SK-N-SH treated with all-trans-retinoic acid at 6 μM for 48 hours (cell line): ENCODE results near the gene CENPF.

Source experiments
- ATAC-seq: fragments of 200-7000 bp; cut with Tn5 transposase; 3 replicates; pipeline ENCODE4 v1.9.1; 2020; ENCODE audit warnings: mild to moderate bottlenecking, moderate library complexity
- ARNTL ChIP-seq: fragments of 450-650 bp; formaldehyde crosslinking; IDR thresholded peaks from 2 replicates; pipeline ENCODE4 v1.5.0; 2020; ENCODE audit warnings: low read depth, mild to moderate bottlenecking, moderate library complexity, borderline replicate concordance
- BACH2 ChIP-seq: fragments of 250-450 bp; sonication (Bioruptor Pico); IDR thresholded peaks from 2 replicates; pipeline ENCODE4 v1.9.0; 2021; ENCODE audit warnings: mild to moderate bottlenecking, borderline replicate concordance
- CSDC2 ChIP-seq: fragments of 250-450 bp; sonication (Bioruptor Pico); IDR thresholded peaks from 2 replicates; pipeline ENCODE4 v1.5.0; 2020; ENCODE audit warnings: mild to moderate bottlenecking, moderate library complexity
- ESRRG ChIP-seq: fragments of 250-450 bp; sonication (Bioruptor Pico); IDR thresholded peaks from 2 replicates; pipeline ENCODE4 v1.6.1; 2021; ENCODE audit warnings: mild to moderate bottlenecking
- GLIS3 ChIP-seq: fragments of 250-450 bp; sonication (Bioruptor Pico); IDR thresholded peaks from 2 replicates; pipeline ENCODE4 v1.5.0; 2020; ENCODE audit warnings: mild to moderate bottlenecking, moderate library complexity
- ISL1 ChIP-seq: fragments of 250-450 bp; sonication (Bioruptor Pico); IDR thresholded peaks from 2 replicates; pipeline ENCODE4 v2.1.2; 2022; ENCODE audit warnings: mild to moderate bottlenecking, moderate library complexity
- OSR1 ChIP-seq: fragments of 250-450 bp; sonication (Bioruptor Pico); IDR thresholded peaks from 2 replicates; pipeline ENCODE4 v1.8.0; 2022; ENCODE audit warnings: moderate library complexity, mild to moderate bottlenecking, inconsistent platforms
- PPARA ChIP-seq: fragments of 250-450 bp; sonication (Bioruptor Pico); IDR thresholded peaks from 2 replicates; pipeline ENCODE4 v1.5.0; 2020; ENCODE audit warnings: mild to moderate bottlenecking, borderline replicate concordance
- RARB ChIP-seq: fragments of 250-450 bp; sonication (Bioruptor Pico); IDR thresholded peaks from 2 replicates; pipeline ENCODE4 v1.8.0; 2021; ENCODE audit warnings: mild to moderate bottlenecking, moderate library complexity
- TCF4 ChIP-seq: fragments of 250-450 bp; sonication (Bioruptor Pico); IDR thresholded peaks from 2 replicates; pipeline ENCODE4 v1.8.0; 2021; ENCODE audit warnings: mild to moderate bottlenecking, moderate library complexity, borderline replicate concordance
- TOX ChIP-seq: fragments of 250-450 bp; sonication (Bioruptor Pico); IDR thresholded peaks from 2 replicates; pipeline ENCODE4 v1.8.0; 2021; ENCODE audit warnings: mild to moderate bottlenecking, moderate library complexity, borderline replicate concordance
- ZC3H10 ChIP-seq: fragments of 250-450 bp; sonication (Bioruptor Pico); IDR thresholded peaks from 2 replicates; pipeline ENCODE4 v1.5.1; 2021; ENCODE audit warnings: mild to moderate bottlenecking, moderate library complexity
- ZFP3 ChIP-seq: fragments of 250-450 bp; sonication (Bioruptor Pico); IDR thresholded peaks from 2 replicates; pipeline ENCODE4 v1.5.0; 2020; ENCODE audit warnings: mild to moderate bottlenecking, moderate library complexity
- ZFP30 ChIP-seq: fragments of 450-650 bp; formaldehyde crosslinking; IDR thresholded peaks from 2 replicates; pipeline ENCODE4 v1.5.0; 2022; ENCODE audit warnings: mild to moderate bottlenecking, moderate library complexity
- ZNF565 ChIP-seq: fragments of 450-650 bp; formaldehyde crosslinking; conservative IDR thresholded peaks from 2 replicates; pipeline ENCODE4 v1.5.0; 2020; ENCODE audit warnings: low read depth, mild to moderate bottlenecking, moderate library complexity
- ZNF70 ChIP-seq: fragments of 450-650 bp; formaldehyde crosslinking; IDR thresholded peaks from 2 replicates; pipeline ENCODE4 v1.5.0; 2020; ENCODE audit warnings: mild to moderate bottlenecking, moderate library complexity
- ZNF8 ChIP-seq: fragments of 450-650 bp; formaldehyde crosslinking; IDR thresholded peaks from 2 replicates; pipeline ENCODE4 v1.5.0; 2020; ENCODE audit warnings: mild to moderate bottlenecking, moderate library complexity
- TF ChIP-seq, protein P1 (sequence below): fragments of 250-450 bp; sonication (Bioruptor Pico); IDR thresholded peaks from 2 replicates; pipeline ENCODE4 v1.5.1; 2021; ENCODE audit warnings: mild to moderate bottlenecking, moderate library complexity
- TF ChIP-seq, protein P2 (sequence below): fragments of 250-450 bp; sonication (Bioruptor Pico); IDR thresholded peaks from 2 replicates; pipeline ENCODE4 v1.5.1; 2020; ENCODE audit warnings: low read depth, mild to moderate bottlenecking, moderate library complexity
- TF ChIP-seq, protein P3 (sequence below): fragments of 250-450 bp; sonication (Bioruptor Pico); IDR thresholded peaks from 2 replicates; pipeline ENCODE4 v1.8.0; 2021; ENCODE audit warnings: low read depth, mild to moderate bottlenecking, moderate library complexity, borderline replicate concordance
- TF ChIP-seq, protein P4 (sequence below): fragments of 250-450 bp; sonication (Bioruptor Pico); IDR thresholded peaks from 2 replicates; pipeline ENCODE4 v1.5.0; 2020; ENCODE audit warnings: mild to moderate bottlenecking, moderate library complexity
- TF ChIP-seq, protein P5 (sequence below): fragments of 250-450 bp; sonication (Bioruptor Pico); IDR thresholded peaks from 2 replicates; pipeline ENCODE4 v1.8.0; 2020; ENCODE audit warnings: mild to moderate bottlenecking, moderate library complexity, borderline replicate concordance

CENPF gene

DNA sequence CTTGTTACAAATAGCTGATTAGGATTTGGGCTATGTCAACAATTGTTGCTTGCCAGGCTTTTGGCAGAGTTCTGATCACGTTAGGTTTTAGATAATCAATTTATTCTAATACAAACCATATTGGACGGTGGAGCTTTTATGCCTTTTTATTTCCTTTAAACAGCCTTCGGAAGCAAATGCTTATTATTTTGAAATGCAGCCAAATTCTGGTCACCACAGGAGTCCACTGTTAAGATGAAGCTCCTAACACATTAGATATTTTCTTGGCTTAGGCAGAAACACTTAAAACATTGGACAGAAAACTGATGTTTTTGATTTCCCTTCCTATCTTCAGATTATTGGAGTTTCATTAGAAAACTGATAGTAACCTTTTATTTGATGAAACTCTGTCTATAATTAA lies 82.9 kb downstream of the CENPF start (continued):
- no peak for TF ChIP-seq ESRRG (CRISPR knock-in tag)
- no peak for TF ChIP-seq ZNF8 (CRISPR knock-in tag)
- TF ChIP-seq, protein P1, sequence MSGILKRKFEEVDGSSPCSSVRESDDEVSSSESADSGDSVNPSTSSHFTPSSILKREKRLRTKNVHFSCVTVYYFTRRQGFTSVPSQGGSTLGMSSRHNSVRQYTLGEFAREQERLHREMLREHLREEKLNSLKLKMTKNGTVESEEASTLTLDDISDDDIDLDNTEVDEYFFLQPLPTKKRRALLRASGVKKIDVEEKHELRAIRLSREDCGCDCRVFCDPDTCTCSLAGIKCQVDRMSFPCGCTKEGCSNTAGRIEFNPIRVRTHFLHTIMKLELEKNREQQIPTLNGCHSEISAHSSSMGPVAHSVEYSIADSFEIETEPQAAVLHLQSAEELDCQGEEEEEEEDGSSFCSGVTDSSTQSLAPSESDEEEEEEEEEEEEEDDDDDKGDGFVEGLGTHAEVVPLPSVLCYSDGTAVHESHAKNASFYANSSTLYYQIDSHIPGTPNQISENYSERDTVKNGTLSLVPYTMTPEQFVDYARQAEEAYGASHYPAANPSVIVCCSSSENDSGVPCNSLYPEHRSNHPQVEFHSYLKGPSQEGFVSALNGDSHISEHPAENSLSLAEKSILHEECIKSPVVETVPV, result no peak

DNA sequence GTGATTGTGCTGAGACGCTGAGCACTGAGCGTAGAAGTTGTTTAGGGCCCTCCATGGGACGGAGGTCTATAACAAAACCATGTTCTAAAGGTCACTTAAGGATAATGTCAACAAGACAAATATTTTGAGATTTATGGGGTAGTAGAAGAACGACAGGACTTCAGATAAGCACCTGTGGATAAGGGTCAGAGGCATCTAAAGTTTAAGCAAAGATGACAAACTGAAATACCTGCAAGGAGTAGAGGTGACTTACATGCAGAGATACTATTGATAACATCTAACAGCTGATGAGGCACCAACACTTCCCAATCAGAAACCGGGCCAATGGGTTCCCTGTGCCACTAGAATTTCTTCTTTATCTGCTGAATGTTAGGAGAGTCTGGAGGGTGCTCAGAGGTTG lies 83.5 kb downstream of the CENPF start:
- ATAC-seq, result no peak
- no peak for TF ChIP-seq OSR1 (CRISPR knock-in tag)
- no peak for TF ChIP-seq ARNTL (CRISPR knock-in tag)
- TF ChIP-seq CSDC2 (CRISPR knock-in tag), result no peak
- TF ChIP-seq ZNF565 (CRISPR knock-in tag), result no peak
- no peak for TF ChIP-seq ISL1 (CRISPR knock-in tag)
- TF ChIP-seq TOX (CRISPR knock-in tag), result no peak
- TF ChIP-seq, protein P1, result no peak
- no peak for TF ChIP-seq RARB
- TF ChIP-seq, protein P2, sequence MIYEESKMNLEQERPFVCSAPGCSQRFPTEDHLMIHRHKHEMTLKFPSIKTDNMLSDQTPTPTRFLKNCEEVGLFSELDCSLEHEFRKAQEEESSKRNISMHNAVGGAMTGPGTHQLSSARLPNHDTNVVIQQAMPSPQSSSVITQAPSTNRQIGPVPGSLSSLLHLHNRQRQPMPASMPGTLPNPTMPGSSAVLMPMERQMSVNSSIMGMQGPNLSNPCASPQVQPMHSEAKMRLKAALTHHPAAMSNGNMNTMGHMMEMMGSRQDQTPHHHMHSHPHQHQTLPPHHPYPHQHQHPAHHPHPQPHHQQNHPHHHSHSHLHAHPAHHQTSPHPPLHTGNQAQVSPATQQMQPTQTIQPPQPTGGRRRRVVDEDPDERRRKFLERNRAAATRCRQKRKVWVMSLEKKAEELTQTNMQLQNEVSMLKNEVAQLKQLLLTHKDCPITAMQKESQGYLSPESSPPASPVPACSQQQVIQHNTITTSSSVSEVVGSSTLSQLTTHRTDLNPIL (CRISPR knock-in tag), result no peak
- TF ChIP-seq, protein P3, sequence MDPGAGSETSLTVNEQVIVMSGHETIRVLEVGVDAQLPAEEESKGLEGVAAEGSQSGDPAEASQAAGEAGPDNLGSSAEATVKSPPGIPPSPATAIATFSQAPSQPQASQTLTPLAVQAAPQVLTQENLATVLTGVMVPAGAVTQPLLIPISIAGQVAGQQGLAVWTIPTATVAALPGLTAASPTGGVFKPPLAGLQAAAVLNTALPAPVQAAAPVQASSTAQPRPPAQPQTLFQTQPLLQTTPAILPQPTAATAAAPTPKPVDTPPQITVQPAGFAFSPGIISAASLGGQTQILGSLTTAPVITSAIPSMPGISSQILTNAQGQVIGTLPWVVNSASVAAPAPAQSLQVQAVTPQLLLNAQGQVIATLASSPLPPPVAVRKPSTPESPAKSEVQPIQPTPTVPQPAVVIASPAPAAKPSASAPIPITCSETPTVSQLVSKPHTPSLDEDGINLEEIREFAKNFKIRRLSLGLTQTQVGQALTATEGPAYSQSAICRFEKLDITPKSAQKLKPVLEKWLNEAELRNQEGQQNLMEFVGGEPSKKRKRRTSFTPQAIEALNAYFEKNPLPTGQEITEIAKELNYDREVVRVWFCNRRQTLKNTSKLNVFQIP, result no peak
- no peak for TF ChIP-seq ZNF8 (CRISPR knock-in tag)
- TF ChIP-seq ZFP30 (CRISPR knock-in tag), result no peak

DNA sequence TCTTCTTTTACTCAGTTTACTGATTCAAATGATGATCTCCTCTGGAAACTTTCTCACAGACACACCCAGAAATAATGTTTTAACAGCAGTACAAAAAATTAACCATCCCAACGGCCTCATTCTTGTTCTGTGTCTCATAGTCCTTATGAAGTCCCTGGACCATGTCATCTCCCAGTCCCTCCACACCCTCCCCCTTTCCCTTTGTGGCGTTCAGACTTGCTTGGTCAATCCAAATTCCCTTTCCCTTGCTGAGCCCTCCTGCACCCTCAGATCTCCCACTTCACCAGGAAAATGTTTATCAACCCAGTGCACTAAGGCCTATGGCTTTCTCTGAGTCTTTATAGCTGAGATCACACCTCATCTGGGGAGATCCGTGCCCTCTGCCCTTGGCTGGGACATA lies 85.9 kb downstream of the CENPF start:
- no peak for TF ChIP-seq ISL1 (CRISPR knock-in tag)
- TF ChIP-seq ZNF8 (CRISPR knock-in tag), result no peak
- TF ChIP-seq, protein P3, result no peak
- no peak for TF ChIP-seq TCF4 (CRISPR knock-in tag)
- no peak for TF ChIP-seq ZNF565 (CRISPR knock-in tag)
- no peak for TF ChIP-seq PPARA (CRISPR knock-in tag)
- TF ChIP-seq, protein P4, sequence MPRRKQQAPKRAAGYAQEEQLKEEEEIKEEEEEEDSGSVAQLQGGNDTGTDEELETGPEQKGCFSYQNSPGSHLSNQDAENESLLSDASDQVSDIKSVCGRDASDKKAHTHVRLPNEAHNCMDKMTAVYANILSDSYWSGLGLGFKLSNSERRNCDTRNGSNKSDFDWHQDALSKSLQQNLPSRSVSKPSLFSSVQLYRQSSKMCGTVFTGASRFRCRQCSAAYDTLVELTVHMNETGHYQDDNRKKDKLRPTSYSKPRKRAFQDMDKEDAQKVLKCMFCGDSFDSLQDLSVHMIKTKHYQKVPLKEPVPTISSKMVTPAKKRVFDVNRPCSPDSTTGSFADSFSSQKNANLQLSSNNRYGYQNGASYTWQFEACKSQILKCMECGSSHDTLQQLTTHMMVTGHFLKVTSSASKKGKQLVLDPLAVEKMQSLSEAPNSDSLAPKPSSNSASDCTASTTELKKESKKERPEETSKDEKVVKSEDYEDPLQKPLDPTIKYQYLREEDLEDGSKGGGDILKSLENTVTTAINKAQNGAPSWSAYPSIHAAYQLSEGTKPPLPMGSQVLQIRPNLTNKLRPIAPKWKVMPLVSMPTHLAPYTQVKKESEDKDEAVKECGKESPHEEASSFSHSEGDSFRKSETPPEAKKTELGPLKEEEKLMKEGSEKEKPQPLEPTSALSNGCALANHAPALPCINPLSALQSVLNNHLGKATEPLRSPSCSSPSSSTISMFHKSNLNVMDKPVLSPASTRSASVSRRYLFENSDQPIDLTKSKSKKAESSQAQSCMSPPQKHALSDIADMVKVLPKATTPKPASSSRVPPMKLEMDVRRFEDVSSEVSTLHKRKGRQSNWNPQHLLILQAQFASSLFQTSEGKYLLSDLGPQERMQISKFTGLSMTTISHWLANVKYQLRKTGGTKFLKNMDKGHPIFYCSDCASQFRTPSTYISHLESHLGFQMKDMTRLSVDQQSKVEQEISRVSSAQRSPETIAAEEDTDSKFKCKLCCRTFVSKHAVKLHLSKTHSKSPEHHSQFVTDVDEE (CRISPR knock-in tag), result no peak
- no peak for TF ChIP-seq ZNF70
- no peak for ATAC-seq

DNA sequence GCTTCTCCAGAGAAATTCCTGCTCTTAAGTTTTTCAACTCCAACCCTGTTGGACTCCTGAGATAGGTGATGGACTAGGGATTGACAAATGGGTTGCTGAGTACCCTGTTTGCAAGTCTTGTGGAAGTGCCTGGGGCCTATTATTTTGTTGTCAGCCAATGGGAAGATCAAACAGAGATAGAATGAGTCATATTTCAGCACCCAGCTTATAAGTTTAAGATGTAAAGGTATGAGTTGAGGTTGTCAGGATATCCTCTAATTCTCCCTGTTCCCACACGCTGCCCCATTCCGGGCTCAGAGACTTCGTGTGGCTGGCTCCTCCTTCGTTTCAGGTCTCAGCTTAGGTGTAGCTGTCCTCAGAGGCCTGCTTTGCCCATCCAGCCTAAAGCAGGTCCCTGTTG lies 91.8 kb downstream of the CENPF start:
- ATAC-seq, result no peak
- TF ChIP-seq ZFP3 (no peak), PPARA (CRISPR knock-in tag) (no peak), CSDC2 (CRISPR knock-in tag) (no peak), ARNTL (CRISPR knock-in tag) (no peak), ISL1 (CRISPR knock-in tag) (no peak), ZC3H10 (no peak), GLIS3 (CRISPR knock-in tag) (no peak), ZFP30 (CRISPR knock-in tag) (no peak), ESRRG (CRISPR knock-in tag) (no peak), ZNF565 (CRISPR knock-in tag) (no peak), BACH2 (CRISPR knock-in tag) (no peak), OSR1 (CRISPR knock-in tag) (no peak)
- TF ChIP-seq, protein P3, result no peak
- TF ChIP-seq, protein P5, sequence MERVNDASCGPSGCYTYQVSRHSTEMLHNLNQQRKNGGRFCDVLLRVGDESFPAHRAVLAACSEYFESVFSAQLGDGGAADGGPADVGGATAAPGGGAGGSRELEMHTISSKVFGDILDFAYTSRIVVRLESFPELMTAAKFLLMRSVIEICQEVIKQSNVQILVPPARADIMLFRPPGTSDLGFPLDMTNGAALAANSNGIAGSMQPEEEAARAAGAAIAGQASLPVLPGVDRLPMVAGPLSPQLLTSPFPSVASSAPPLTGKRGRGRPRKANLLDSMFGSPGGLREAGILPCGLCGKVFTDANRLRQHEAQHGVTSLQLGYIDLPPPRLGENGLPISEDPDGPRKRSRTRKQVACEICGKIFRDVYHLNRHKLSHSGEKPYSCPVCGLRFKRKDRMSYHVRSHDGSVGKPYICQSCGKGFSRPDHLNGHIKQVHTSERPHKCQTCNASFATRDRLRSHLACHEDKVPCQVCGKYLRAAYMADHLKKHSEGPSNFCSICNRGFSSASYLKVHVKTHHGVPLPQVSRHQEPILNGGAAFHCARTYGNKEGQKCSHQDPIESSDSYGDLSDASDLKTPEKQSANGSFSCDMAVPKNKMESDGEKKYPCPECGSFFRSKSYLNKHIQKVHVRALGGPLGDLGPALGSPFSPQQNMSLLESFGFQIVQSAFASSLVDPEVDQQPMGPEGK (CRISPR knock-in tag), result no peak
